Neural cell (in vitro differentiated cells): Measurements from ENCODE around the gene C19orf67. TPM values are rescaled to one million over a fixed set of nuclear protein-coding genes. Genes with fewer than 3 reads are reported as not detected.

Source experiments
- H2AFZ ChIP-seq: fragments of 200-600, 300-800 bp; sonication (generic), shearing (Covaris generic); 2 replicates; pipeline ENCODE4 v1.6.0; 2014; ENCODE audit warnings: low read depth, mild to moderate bottlenecking, antibody characterized with exemption, low read length, moderate library complexity
- H3F3A ChIP-seq: fragments of 200-600 bp; shearing (Covaris generic); 2 replicates; pipeline ENCODE4 v1.6.1; 2016; ENCODE audit warnings: mild to moderate bottlenecking, moderate library complexity, mixed read lengths, antibody characterized with exemption, low read length; ENCODE audit not compliant: insufficient read depth, poor library complexity, severe bottlenecking
- H3K27ac ChIP-seq: fragments of 200-600, 300-800 bp; sonication (generic), shearing (Covaris generic); 2 replicates; pipeline ENCODE4 v1.5.1; 2014; ENCODE audit warnings: mild to moderate bottlenecking, low read length, moderate library complexity
- H3K27me3 ChIP-seq: fragments of 300-800, 200-600 bp; sonication (generic), shearing (Covaris generic); 2 replicates; pipeline ENCODE4 v1.6.0; 2014; ENCODE audit warnings: mild to moderate bottlenecking, low read depth, low read length, moderate library complexity; ENCODE audit not compliant: insufficient read depth
- H3K36me3 ChIP-seq: fragments of 300-800, 200-600 bp; sonication (generic), shearing (Covaris generic); 2 replicates; pipeline ENCODE4 v1.5.1; 2014; ENCODE audit warnings: mild to moderate bottlenecking, antibody characterized with exemption, low read length, moderate library complexity; ENCODE audit not compliant: insufficient read depth
- H3K4me2 ChIP-seq: fragments of 300-800, 200-600 bp; sonication (generic), shearing (Covaris generic); 2 replicates; pipeline ENCODE4 v1.6.0; 2014; ENCODE audit warnings: mild to moderate bottlenecking, low read length
- H3K4me3 ChIP-seq: fragments of 300-800, 200-600 bp; sonication (generic), shearing (Covaris generic); 2 replicates; pipeline ENCODE4 v1.5.1; 2014; ENCODE audit warnings: mild to moderate bottlenecking, low read length, moderate library complexity
- H3K79me2 ChIP-seq: fragments of 200-600 bp; shearing (Covaris generic); replicated peaks from 2 replicates; pipeline ENCODE4 v1.6.0; 2014; ENCODE audit warnings: mild to moderate bottlenecking, low read length, moderate library complexity; ENCODE audit not compliant: insufficient read depth
- H3K9ac ChIP-seq: fragments of 300-800, 200-600 bp; sonication (generic), shearing (Covaris generic); 2 replicates; pipeline ENCODE4 v1.6.1; 2016; ENCODE audit warnings: mild to moderate bottlenecking, low read length, mixed read lengths
- H3K9me2 ChIP-seq: fragments of 200-600 bp; shearing (Covaris generic); 2 replicates; pipeline ENCODE4 v1.6.1; 2016; ENCODE audit warnings: mild to moderate bottlenecking, low read length, mixed read lengths; ENCODE audit not compliant: insufficient read depth
- H3K9me3 ChIP-seq: fragments of 200-600, 300-800 bp; sonication (generic), shearing (Covaris generic); 2 replicates; pipeline ENCODE4 v1.6.1; 2016; ENCODE audit warnings: mild to moderate bottlenecking, mixed run types, low read length, moderate library complexity, mixed read lengths
- H4K20me1 ChIP-seq: fragments of 200-600 bp; shearing (Covaris generic); 2 replicates; pipeline ENCODE4 v1.6.1; 2016; ENCODE audit warnings: mild to moderate bottlenecking, mixed run types; ENCODE audit not compliant: insufficient read depth
- CTCF ChIP-seq: fragments of 450-650 bp; IDR thresholded peaks from 2 replicates; pipeline ENCODE4 v1.5.1; 2014; ENCODE audit warnings: antibody characterized with exemption, mild to moderate bottlenecking, moderate library complexity; ENCODE audit not compliant: poor library complexity, severe bottlenecking
- EP300 ChIP-seq: fragments of 450-650 bp; conservative IDR thresholded peaks from 2 replicates; pipeline ENCODE4 v1.6.1; 2014; ENCODE audit warnings: antibody characterized with exemption, mild to moderate bottlenecking, moderate library complexity; ENCODE audit not compliant: poor library complexity, severe bottlenecking
- EZH2 ChIP-seq: fragments of 200-600, 300-800 bp; shearing (Covaris generic), sonication (generic); IDR thresholded peaks from 2 replicates; pipeline ENCODE4 v1.6.1; 2014; ENCODE audit warnings: antibody characterized with exemption, low read length, borderline replicate concordance, mild to moderate bottlenecking; ENCODE audit not compliant: insufficient read depth, poor library complexity, severe bottlenecking
- MXI1 ChIP-seq: fragments of 450-650 bp; conservative IDR thresholded peaks from 2 replicates; pipeline ENCODE4 v1.6.1; 2014; ENCODE audit warnings: antibody characterized with exemption, mild to moderate bottlenecking; ENCODE audit not compliant: poor library complexity, severe bottlenecking
- POLR2AphosphoS5 ChIP-seq: IDR thresholded peaks from 2 replicates; pipeline ENCODE4 v1.6.1; 2012
- RAD21 ChIP-seq: fragments of 450-650 bp; conservative IDR thresholded peaks from 2 replicates; pipeline ENCODE4 v1.6.1; 2014; ENCODE audit warnings: antibody characterized with exemption, mild to moderate bottlenecking, moderate library complexity
- REST ChIP-seq: IDR thresholded peaks from 2 replicates; pipeline ENCODE4 v1.6.1; 2012; ENCODE audit warnings: borderline replicate concordance
- SMC3 ChIP-seq: fragments of 450-650 bp; conservative IDR thresholded peaks from 2 replicates; pipeline ENCODE4 v1.6.1; 2014; ENCODE audit warnings: antibody characterized with exemption, mild to moderate bottlenecking, moderate library complexity; ENCODE audit not compliant: poor library complexity
- TAF1 ChIP-seq: IDR thresholded peaks from 2 replicates; pipeline ENCODE4 v1.6.1; 2012; ENCODE audit warnings: low read depth
- polyA plus RNA-seq: library from polyadenylated mRNA; depleted of rRNA; stranded (reverse); fragments of >200 nt; gene quantifications from 2 replicates; pipeline ENCODE4 v1.2.3, GENCODE V29; 2014

Gene C19orf67
- polyA plus RNA-seq, 1 donor from 2014 or later: not detected

GRCh38 chr19:14053500-14053899, 32.1 kb downstream of the C19orf67 start:
- H3K27ac ChIP-seq: no peak overlapping the region
- H3K36me3 ChIP-seq: no peaks in the 10 kb centered on the region
- H3K4me2 ChIP-seq: no peak overlapping the region
- no peaks in the 10 kb centered on the region for H3F3A ChIP-seq
- H3K9ac ChIP-seq: no peak overlapping the region
- H3K9me3 ChIP-seq: no peaks in the 10 kb centered on the region
- no peak overlapping the region for H3K4me3 ChIP-seq
- no peak overlapping the region for H2AFZ ChIP-seq
- no peaks in the 10 kb centered on the region for H4K20me1 ChIP-seq
- peaks cover 6% of the 10 kb centered on the region for H3K27me3 ChIP-seq
- H3K9me2 ChIP-seq: no peaks in the 10 kb centered on the region
- no peaks in the 10 kb centered on the region for H3K79me2 ChIP-seq
- TF ChIP-seq RAD21 (no peak), SMC3 (no peak), EP300 (no peak), MXI1 (no peak), EZH2 (no peak), POLR2AphosphoS5 (no peak), TAF1 (no peak), CTCF (no peak), REST (no peak)

- Histone ChIP-seq H3K27me3 (peaks cover 1% of the 10 kb centered on the region), H3K27ac (no peak overlapping the region), H3K4me3 (no peak overlapping the region), H3K9me3 (no peaks in the 10 kb centered on the region), H2AFZ (no peak overlapping the region), H3K9ac (no peak overlapping the region), H3F3A (no peaks in the 10 kb centered on the region), H4K20me1 (no peaks in the 10 kb centered on the region), H3K4me2 (no peak overlapping the region), H3K9me2 (no peaks in the 10 kb centered on the region), H3K79me2 (no peaks in the 10 kb centered on the region), H3K36me3 (no peaks in the 10 kb centered on the region)
- no peak for TF ChIP-seq EP300
Measured at GRCh38 chr19:14053032-14053431, 32.6 kb downstream of the C19orf67 start.

- Histone ChIP-seq H3F3A (no peaks in the 10 kb centered on the region), H3K9me2 (no peaks in the 10 kb centered on the region), H3K9me3 (no peaks in the 10 kb centered on the region), H3K36me3 (no peaks in the 10 kb centered on the region), H3K79me2 (no peaks in the 10 kb centered on the region), H3K27me3 (no peaks in the 10 kb centered on the region), H3K4me2 (no peak overlapping the region), H3K4me3 (no peak overlapping the region), H4K20me1 (no peaks in the 10 kb centered on the region), H3K9ac (no peak overlapping the region), H2AFZ (no peak overlapping the region), H3K27ac (no peak overlapping the region)
- TF ChIP-seq EZH2 (no peak), RAD21 (no peak), CTCF (no peak), REST (no peak), POLR2AphosphoS5 (no peak), TAF1 (no peak), MXI1 (no peak)
Measured at GRCh38 chr19:14052470-14052869, 33.1 kb downstream of the C19orf67 start.
